Measurements from ENCODE around the gene KHDRBS2. TPM values are rescaled to one million over a fixed set of nuclear protein-coding genes. Genes with fewer than 3 reads are reported as not detected.

KHDRBS2 gene
- total RNA-seq, 8 experiments from 2014 or later = 1.9 to 16.8 (median 16.2) TPM; not detected in 3

DNA sequence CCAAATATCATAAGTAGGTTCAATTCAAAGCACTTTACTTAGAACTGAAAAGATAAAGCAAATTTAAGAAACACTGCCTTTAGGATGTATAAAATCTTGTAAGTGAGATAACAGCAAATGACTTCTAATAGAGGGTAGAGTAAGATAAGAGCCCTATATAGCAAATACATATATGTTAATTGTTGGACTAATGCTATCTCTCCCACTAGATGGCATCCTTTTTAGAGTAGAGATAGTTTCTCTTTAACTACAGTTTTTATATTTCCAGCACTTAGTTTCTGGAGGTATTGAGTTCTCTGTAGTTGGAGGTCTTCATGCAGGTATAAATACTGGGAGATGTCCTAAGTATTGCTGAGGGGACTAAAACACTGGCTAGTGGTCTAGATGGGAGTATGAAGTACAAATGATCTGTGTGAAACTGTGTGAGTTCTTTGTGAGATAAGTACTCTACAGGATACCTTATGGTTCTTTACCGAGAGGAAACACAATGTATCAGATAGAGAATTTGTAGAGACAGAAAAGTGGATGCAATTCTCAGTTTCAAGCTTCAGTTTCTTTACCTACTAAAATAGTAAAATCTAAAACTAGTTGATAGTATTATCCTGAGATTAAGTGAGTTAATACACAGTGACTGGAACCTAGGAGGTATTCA is 399.3 kb downstream of the KHDRBS2 start:
- Histone ChIP-seq H3K27ac (no peak overlapping the region), H3K4me3 (no peak overlapping the region), H3K4me1 (replicated peaks in 1 of 2) (no peaks in the 10 kb centered on the region)
- ATAC-seq (replicated peaks in 6 of 8) = no peak
- WGBS, 10 experiments = 0 to 100% (median 82%) methylated on average over 1 of the region's 1 CpG; no CpG with 5 or more reads in 1 of the 10 experiments
- in situ Hi-C loops (cut with MboI; ENCODE audit: low pct_unique_long_range_greater_than_20kb in 2 of 9, low sequenced_read_pairs in 9 of 9, unreplicated experiment in 9 of 9) = no loop called here

DNA sequence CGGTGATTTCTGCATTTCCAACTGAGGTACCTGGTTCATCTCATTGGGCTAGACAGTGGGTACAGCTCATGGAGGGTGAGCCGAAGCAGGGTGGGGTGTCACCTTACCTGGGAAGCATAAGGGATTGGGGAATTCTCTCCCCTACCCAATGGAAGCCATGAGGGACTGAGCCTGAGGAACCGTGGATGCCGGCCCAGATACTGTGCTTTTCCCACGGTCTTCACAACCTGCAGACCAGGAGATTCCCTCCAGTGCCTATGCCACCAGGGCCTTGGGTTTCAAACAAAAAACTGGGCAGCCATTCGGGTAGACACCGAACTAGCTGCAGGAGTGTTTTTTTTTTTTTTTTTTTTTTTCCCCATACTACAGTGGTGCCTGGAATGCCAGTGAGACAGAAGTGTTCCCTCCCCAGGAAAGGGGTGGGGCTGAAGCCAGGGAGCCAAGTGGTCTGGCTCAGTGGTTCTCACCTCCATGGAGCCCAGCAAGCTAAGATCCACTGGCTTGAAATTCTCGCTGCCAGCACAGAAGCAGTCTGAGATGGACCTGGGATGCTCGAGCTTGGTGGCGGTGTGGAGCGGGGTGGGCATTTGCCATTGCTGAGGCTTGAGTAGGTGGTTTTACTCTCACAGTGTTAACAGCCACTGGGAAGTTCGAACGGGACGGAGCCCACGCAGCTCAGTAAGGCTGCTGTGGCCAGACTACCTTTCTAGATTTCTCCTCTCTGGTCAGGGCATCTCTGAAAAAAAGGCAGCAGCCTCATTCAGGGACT is 416.2 kb downstream of the KHDRBS2 start:
- WGBS, 10 experiments = 0 to 100% (median 81%) methylated on average over 2 to 9 of the region's 15 CpGs; no CpG with 5 or more reads in 2 of the 10 experiments
- H3K4me1 ChIP-seq (replicated peaks in 1 of 2) = no peaks in the 10 kb centered on the region
- H3K27ac ChIP-seq = no peak overlapping the region
- ATAC-seq (replicated peaks in 6 of 8) = no peak
- in situ Hi-C loops (cut with MboI; ENCODE audit: low pct_unique_long_range_greater_than_20kb in 2 of 9, low sequenced_read_pairs in 9 of 9, unreplicated experiment in 9 of 9) = no loop called here
- no peak overlapping the region for H3K4me3 ChIP-seq

DNA sequence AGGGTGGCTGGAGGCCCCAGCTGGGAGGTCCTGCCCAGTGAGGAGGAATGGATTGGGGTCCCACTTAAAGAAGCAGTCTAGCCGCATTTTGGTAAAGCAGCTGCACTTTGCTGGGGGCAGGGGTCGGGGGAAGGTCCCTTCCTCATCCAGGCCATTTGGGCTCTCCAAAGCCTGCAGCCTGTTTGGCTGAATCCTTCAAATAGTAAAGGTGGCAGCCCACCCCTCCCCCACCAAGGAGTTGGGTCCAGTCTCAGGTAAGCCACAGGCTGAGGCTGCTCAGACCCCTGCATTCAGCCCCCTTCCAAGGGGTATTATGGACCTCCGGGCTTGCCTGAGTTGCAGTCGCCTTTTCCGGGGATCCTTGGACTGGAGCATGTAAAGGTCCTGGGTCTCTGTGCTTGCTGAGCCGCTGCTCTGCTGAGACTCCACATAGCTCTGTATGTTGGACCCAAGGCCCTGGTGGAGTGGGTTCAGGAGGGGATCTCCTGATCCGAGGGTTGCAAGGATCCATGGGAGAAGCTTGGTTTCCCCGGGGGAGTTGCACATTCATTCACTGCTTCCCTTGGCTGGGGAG is 417.4 kb downstream of the KHDRBS2 start:
- no peak overlapping the region for H3K27ac ChIP-seq
- H3K4me1 ChIP-seq (replicated peaks in 1 of 2) = no peaks in the 10 kb centered on the region
- in situ Hi-C loops (cut with MboI; ENCODE audit: low pct_unique_long_range_greater_than_20kb in 2 of 9, low sequenced_read_pairs in 9 of 9, unreplicated experiment in 9 of 9) = no loop called here
- H3K4me3 ChIP-seq = no peak overlapping the region
- WGBS, 10 experiments = 17 to 100% (median 100%) methylated on average over 1 to 4 of the region's 8 CpGs; no CpG with 5 or more reads in 4 of the 10 experiments
- no peak for ATAC-seq (replicated peaks in 6 of 8)

DNA sequence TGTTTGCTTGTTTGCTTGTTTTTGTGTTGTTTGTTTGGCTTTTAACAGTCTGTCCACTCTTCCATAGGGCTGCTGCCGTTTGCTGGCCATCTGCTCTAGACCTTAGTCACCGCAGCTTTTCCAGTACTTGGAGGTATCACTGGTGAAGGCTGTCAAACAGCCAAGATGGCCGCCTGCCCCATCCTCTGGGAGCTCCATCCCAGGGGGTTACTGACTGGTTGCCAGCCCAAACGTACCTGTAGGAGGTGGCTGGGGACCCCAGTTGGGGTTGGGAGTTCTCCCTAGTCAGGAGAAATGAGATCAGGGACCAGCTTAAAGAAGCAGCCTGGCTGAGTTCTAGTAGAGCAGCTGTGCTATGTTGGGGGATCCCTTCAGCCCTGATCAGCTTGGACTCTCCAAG is 418.4 kb downstream of the KHDRBS2 start:
- in situ Hi-C loops (cut with MboI; ENCODE audit: low pct_unique_long_range_greater_than_20kb in 2 of 9, low sequenced_read_pairs in 9 of 9, unreplicated experiment in 9 of 9) = no loop called here
- 17 to 100% (median 97%) methylated on average over 1 to 4 of the region's 4 CpGs; no CpG with 5 or more reads in 5 of the 10 experiments for WGBS, 10 experiments
- ATAC-seq (replicated peaks in 6 of 8) = no peak
- H3K4me3 ChIP-seq = no peak overlapping the region
- no peaks in the 10 kb centered on the region for H3K4me1 ChIP-seq (replicated peaks in 1 of 2)
- no peak overlapping the region for H3K27ac ChIP-seq

DNA sequence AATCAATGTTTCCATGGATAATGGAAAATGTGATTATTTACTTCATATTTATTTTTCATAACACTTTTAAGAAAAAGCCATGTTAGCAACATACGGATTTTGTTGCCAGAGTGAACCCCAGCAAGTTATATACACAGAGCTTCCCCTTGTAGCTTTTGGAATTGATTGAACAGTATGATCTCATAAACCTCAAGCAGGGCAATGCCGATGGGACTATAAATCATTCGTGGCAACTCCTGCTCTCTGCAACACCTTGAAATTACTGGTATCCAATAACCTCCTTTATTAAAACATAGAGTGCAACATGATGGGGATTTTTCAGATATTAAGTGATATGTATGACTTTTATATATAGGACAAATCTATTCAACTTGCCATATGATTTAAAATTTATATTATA is 428.5 kb downstream of the KHDRBS2 start:
- 0 to 100% (median 70%) methylated on average over 1 to 3 of the region's 3 CpGs for WGBS, 10 experiments
- H3K4me3 ChIP-seq = no peak overlapping the region
- peak in 4 of 8 experiments; percentile 67 to 84 (median 79) for ATAC-seq (replicated peaks in 6 of 8)
- no peaks in the 10 kb centered on the region for H3K4me1 ChIP-seq (replicated peaks in 1 of 2)
- in situ Hi-C loops (cut with MboI; ENCODE audit: low pct_unique_long_range_greater_than_20kb in 2 of 9, low sequenced_read_pairs in 9 of 9, unreplicated experiment in 9 of 9) = no loop called here
- no peak overlapping the region for H3K27ac ChIP-seq

DNA sequence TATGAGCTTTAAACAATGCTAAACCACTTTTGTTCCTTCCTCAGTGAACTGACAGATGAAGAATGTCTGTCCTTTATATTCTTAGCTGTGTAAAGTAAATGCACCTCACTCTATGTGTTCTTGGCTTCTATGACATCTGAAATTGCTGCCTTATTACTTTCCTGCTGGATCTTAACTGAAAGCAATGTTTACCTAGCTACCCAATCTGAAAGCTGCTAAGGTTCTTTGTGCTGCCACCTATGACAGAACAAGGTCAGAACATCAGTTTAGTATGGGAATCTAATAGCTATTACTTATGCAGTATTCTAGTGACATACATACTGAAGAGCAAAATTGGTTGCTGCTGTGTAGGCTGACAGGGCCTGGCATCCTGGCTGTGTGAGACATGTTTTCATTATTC is 444.1 kb downstream of the KHDRBS2 start:
- Histone ChIP-seq H3K27ac (no peak overlapping the region), H3K4me3 (no peak overlapping the region), H3K4me1 (replicated peaks in 1 of 2) (peaks cover 5 to 14% of the 10 kb centered on the region in 2 donors)
- ATAC-seq (replicated peaks in 6 of 8) = peak in 5 of 8 experiments; percentile 83 to 95 (median 93)
- in situ Hi-C loops (cut with MboI; ENCODE audit: low pct_unique_long_range_greater_than_20kb in 2 of 9, low sequenced_read_pairs in 9 of 9, unreplicated experiment in 9 of 9) = no loop called here

DNA sequence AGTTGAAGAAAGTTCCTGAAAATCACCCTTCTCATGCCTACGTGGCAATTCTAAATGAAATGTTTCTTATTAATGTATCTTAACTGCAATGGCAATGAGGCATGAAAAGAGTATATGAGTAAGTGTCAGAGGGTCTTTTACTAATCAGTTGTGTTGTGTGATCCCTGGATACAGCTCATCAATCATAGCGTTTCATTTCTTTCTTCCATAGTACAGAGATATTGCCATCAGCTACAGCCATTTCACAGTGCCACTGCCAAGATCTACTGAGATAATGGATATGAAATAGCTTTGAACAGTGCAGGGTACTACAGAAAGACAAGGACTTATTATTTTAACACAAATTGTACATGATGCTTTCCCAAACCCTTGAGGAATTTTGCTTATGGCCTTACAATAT is 450.8 kb downstream of the KHDRBS2 start:
- WGBS, 10 experiments = 15 to 79% (median 23%) methylated on average over 1 to 2 of the region's 2 CpGs; no CpG with 5 or more reads in 2 of the 10 experiments
- H3K27ac ChIP-seq = no peak overlapping the region
- H3K4me1 ChIP-seq (replicated peaks in 1 of 2) = peaks cover 0 to 22% of the 10 kb centered on the region in 2 donors
- in situ Hi-C loops (cut with MboI; ENCODE audit: low pct_unique_long_range_greater_than_20kb in 2 of 9, low sequenced_read_pairs in 9 of 9, unreplicated experiment in 9 of 9) = no loop called here
- ATAC-seq (replicated peaks in 6 of 8) = peak in 4 of 8 experiments; percentile 72 to 93 (median 86)
- H3K4me3 ChIP-seq = no peak overlapping the region

DNA sequence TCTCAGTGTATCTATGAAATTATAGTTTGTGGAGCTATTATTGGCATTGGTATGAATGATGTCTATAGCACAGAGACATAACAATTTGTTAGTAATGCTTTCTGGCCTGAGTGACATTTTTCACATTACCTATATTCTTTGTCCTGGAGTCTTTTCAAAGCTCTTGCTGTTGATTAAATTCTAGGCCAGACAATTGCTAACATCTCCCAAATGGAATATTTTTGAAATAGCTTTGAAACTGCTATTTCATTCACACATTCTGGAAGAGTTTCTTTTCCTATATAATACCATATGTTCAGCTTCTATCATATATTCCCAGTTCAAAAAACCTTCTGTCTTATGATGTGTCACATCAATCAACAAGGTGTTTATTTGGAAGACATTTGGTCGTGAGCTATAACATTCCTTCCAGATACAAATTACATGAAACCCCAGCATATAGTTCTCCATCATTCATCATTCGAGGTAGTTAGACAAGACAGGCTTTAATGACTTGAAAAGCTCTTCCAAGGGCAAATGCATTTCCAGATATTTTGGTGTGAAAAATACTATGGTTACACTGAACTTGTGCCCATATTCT is 452.8 kb downstream of the KHDRBS2 start:
- 0 to 70% (median 30%) methylated on average over 1 to 2 of the region's 2 CpGs; no CpG with 5 or more reads in 2 of the 10 experiments for WGBS, 10 experiments
- H3K27ac ChIP-seq = no peak overlapping the region
- ATAC-seq (replicated peaks in 6 of 8) = peak in 3 of 8 experiments; percentile 19 to 60 (median 47)
- in situ Hi-C loops (cut with MboI; ENCODE audit: low pct_unique_long_range_greater_than_20kb in 2 of 9, low sequenced_read_pairs in 9 of 9, unreplicated experiment in 9 of 9) = no loop called here
- H3K4me3 ChIP-seq = no peak overlapping the region
- H3K4me1 ChIP-seq (replicated peaks in 1 of 2) = peaks cover 0 to 22% of the 10 kb centered on the region in 2 donors

DNA sequence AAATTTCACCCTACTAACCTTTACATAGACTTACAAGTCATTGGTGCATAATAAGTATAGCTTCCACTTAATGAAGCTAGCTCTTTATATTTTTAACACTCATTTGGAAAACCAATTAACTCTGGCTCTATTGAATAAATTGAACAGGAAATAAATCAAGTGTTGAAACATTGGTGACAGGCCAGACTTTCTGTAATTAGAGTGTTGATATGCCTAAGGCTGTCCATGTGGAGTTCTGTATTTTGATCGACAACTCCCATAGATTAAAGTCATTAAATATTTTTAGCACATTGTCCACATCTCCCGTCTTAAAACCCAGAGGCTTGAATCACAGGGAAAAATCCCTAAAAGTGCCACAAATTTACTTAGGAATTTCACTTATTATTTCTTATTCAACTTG is 468.3 kb downstream of the KHDRBS2 start:
- no peak for ATAC-seq (replicated peaks in 6 of 8)
- Histone ChIP-seq H3K4me3 (no peak overlapping the region), H3K4me1 (replicated peaks in 1 of 2) (no peaks in the 10 kb centered on the region), H3K27ac (no peak overlapping the region)
- in situ Hi-C loops (cut with MboI; ENCODE audit: low pct_unique_long_range_greater_than_20kb in 2 of 9, low sequenced_read_pairs in 9 of 9, unreplicated experiment in 9 of 9) = loop anchor here in 2 of 9 experiments (25.0 kb wide), 2 partner anchors 345 to 445 kb away; no protein-coding TSS in a partner anchor
- 0 to 100% (median 50%) methylated on average over 1 to 2 of the region's 2 CpGs; no CpG with 5 or more reads in 1 of the 10 experiments for WGBS, 10 experiments

DNA sequence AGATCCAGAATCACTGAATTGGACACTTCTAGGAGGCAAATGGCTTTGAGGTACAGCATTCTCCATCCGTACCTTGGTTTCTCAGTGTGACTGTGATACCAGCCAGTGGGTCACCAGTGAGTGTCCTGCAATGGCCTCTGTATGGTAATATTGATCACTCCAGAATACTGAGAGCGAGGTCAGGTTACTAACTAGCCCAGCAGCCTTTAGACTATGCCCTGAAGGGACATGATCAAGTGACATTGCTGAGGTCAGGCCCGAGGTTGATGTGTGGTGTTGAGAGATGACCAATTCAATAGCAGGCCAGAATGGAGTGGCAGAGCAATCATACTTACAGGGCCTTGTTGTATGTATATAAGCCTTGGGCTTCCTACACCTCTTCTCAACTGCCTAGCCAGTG is 476.0 kb downstream of the KHDRBS2 start:
- ATAC-seq (replicated peaks in 6 of 8) = no peak
- Histone ChIP-seq H3K27ac (no peak overlapping the region), H3K4me3 (no peak overlapping the region), H3K4me1 (replicated peaks in 1 of 2) (no peaks in the 10 kb centered on the region)
- in situ Hi-C loops (cut with MboI; ENCODE audit: low pct_unique_long_range_greater_than_20kb in 2 of 9, low sequenced_read_pairs in 9 of 9, unreplicated experiment in 9 of 9) = loop anchor here in 2 of 9 experiments (25.0 kb wide), 2 partner anchors 352 to 452 kb away; no protein-coding TSS in a partner anchor
- 0 to 100% (median 33%) methylated on average over 1 to 3 of the region's 3 CpGs; no CpG with 5 or more reads in 1 of the 10 experiments for WGBS, 10 experiments

DNA sequence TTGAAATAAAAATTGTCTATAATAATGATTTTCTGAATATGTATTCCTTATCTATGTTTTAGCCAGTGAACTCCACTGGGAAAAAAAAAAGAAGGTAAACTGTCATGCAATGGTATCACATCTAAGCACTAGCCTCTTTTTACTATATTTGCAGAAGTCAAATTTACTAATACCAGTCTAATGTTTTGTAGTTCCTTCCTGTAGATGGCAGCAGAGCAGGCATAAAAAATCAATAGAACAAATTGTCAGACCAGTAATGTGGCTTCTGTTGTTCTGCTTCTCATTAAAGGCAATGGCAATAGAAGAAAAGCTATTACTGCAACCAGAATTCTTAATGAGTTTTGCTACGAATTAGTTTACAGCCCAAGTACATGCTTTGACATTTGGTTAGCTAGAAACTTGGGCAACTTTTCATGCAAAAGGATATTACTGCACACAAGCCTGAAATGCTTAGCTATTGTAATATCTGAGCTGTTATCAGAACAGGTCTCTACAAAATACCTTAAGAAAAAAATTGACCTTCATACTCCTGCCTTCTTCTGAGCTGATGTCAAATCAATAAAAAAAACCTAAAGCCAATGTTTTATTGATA is 476.9 kb downstream of the KHDRBS2 start:
- Histone ChIP-seq H3K4me3 (no peak overlapping the region), H3K4me1 (replicated peaks in 1 of 2) (no peaks in the 10 kb centered on the region), H3K27ac (no peak overlapping the region)
- in situ Hi-C loops (cut with MboI; ENCODE audit: low pct_unique_long_range_greater_than_20kb in 2 of 9, low sequenced_read_pairs in 9 of 9, unreplicated experiment in 9 of 9) = loop anchor here in 2 of 9 experiments (25.0 kb wide), 2 partner anchors 353 to 453 kb away; no protein-coding TSS in a partner anchor
- 0 to 45% (median 5%) methylated on average over 1 of the region's 1 CpG; no CpG with 5 or more reads in 2 of the 10 experiments for WGBS, 10 experiments
- peak in 6 of 8 experiments; percentile 35 to 71 (median 46) for ATAC-seq (replicated peaks in 6 of 8)

DNA sequence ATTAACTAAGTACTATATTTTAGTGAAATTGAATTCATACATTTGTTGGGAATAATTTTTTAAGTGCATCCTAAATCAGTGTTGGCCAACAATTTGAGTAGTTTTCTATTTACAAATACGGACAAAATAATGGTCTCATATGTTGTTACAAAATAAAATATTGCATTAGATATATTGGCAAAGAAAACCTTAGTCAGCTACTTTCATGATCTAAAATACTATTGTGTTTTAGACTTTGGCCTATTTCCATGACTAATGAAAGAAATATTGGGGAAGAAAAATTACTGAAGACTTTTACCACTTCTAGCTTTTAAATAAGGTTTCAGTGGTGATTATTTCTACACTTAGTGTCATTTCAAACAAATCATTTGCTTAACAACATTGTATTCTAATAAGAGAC is 498.0 kb downstream of the KHDRBS2 start:
- no peak overlapping the region for H3K4me3 ChIP-seq
- H3K27ac ChIP-seq = no peak overlapping the region
- ATAC-seq (replicated peaks in 6 of 8) = no peak
- H3K4me1 ChIP-seq (replicated peaks in 1 of 2) = no peaks in the 10 kb centered on the region
- in situ Hi-C loops (cut with MboI; ENCODE audit: low pct_unique_long_range_greater_than_20kb in 2 of 9, low sequenced_read_pairs in 9 of 9, unreplicated experiment in 9 of 9) = no loop called here
- 0 to 100% (median 80%) methylated on average over 1 of the region's 1 CpG; no CpG with 5 or more reads in 1 of the 10 experiments for WGBS, 10 experiments

Measured in motor neuron (in vitro differentiated cells).